ENCODE measurements around the gene S100P. TPM values are rescaled to one million over a fixed set of nuclear protein-coding genes. Genes with fewer than 3 reads are reported as not detected.

Gene S100P
- total and polyA plus RNA-seq, 2 donors (not counting 1 experiment from before 2014, with no cell fraction given) = 0.07 TPM; not detected in 1

DNA sequence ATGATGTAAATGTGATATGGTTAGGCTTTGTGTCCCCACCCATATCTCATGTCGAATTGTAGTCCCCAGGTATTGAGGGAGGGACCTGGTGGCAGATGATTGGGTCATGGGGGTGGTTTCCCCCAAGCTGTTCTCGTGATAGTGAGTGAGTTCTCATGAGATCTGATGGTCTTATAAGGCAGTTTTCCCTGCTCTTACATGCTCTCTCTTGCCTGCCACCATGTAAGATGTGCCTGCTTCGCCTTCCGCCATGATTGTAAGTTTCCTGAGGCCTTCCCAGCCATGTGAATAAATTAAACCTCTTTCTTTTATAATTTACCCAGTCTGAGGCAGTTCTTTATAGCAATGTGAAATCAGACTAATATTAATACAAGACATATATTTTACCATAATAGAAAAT is 46.2 kb downstream of the S100P start:
- H3K9me3 Mint-ChIP-seq (ENCODE audit: insufficient read depth) = no peaks in the 10 kb centered on the region

DNA sequence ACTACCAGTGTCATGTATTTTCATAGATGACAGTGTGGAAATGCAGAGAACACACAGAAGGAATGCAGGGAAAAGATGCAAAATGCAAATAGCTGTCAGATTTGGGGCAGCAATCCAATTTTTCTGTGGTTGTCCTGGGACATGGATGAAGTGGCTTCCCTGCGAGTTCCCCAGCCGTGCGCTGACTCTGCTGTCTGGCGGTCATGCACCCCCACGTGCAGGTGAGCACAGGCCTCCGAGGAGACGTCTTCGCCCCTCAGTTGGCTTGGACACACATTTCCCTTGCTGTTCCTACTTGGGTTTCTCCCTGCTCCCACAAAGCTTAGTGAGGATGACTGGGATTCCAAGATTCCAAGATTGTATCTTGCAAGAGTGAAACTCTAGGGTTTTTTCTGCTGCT is 46.7 kb downstream of the S100P start:
- Mint-ChIP-seq H3K27me3 (peaks cover 23% of the 10 kb centered on the region), H3K4me1 (no peaks in the 10 kb centered on the region), H3K27ac (no peak overlapping the region), H3K4me3 (no peak overlapping the region), H3K9me3 (ENCODE audit: insufficient read depth) (no peaks in the 10 kb centered on the region)
- POLR2A ChIA-PET = no interaction called here
- H2AFZ ChIP-seq (ENCODE audit: insufficient read depth, low read depth, low read length, poor library complexity, severe bottlenecking) = no peak overlapping the region
- peaks cover 0 to 1% (median 0%) of the 10 kb centered on the region in 3 donors for H3K9me3 ChIP-seq (ENCODE audit: control extremely low read depth in 1 of 3, control insufficient read depth in 2 of 3, insufficient read depth in 1 of 3, low read length in 2 of 3)
- no peaks in the 10 kb centered on the region for H3K36me3 ChIP-seq (replicated peaks in 1 of 2; ENCODE audit: control extremely low read depth in 1 of 2, control insufficient read depth in 1 of 2, extremely low read depth in 1 of 2, insufficient read depth in 2 of 2, low read length in 1 of 2)
- no peak for TF ChIP-seq CTCF (IDR thresholded peaks at IDR 0.05)
- TF ChIP-seq EZH2 (IDR thresholded peaks at IDR 0.05; ENCODE audit: borderline replicate concordance, insufficient read depth, low read depth, low read length, poor library complexity, severe bottlenecking) = no peak
- DNase-seq (no peak), ATAC-seq (ENCODE audit: low read depth) (no peak)
- H3K79me2 ChIP-seq (ENCODE audit: control insufficient read depth, insufficient read depth, low read length) = no peaks in the 10 kb centered on the region
- H3K4me2 ChIP-seq (replicated peaks; ENCODE audit: low read depth, low read length, poor library complexity, severe bottlenecking) = no peak overlapping the region
- no peak overlapping the region for H3K4me3 ChIP-seq (ENCODE audit: control extremely low read depth in 1 of 5, extremely low read depth in 1 of 5, insufficient read depth in 1 of 5, low read depth in 2 of 5, low read length in 4 of 5)
- 97% methylated on average over 8 of the region's 8 CpGs for WGBS (ENCODE audit: insufficient coverage)
- no peaks in the 10 kb centered on the region for H3K27me3 ChIP-seq (replicated peaks in 1 of 4; ENCODE audit: control extremely low read depth in 1 of 4, control insufficient read depth in 3 of 4, insufficient read depth in 4 of 4, low read length in 3 of 4)
- intact Hi-C loops (cut with micrococcal nuclease) = no loop called here
- no peaks in the 10 kb centered on the region for H4K20me1 ChIP-seq (ENCODE audit: control insufficient read depth, insufficient read depth, low read length, poor library complexity, severe bottlenecking)
- H3K4me1 ChIP-seq (ENCODE audit: control insufficient read depth in 2 of 2, insufficient read depth in 2 of 2, low read length in 2 of 2) = no peaks in the 10 kb centered on the region
- H3K27ac ChIP-seq (ENCODE audit: low read length in 2 of 2) = no peak overlapping the region
- no peak overlapping the region for H3K9ac ChIP-seq (ENCODE audit: low read length)
- CTCF ChIA-PET = no interaction called here

More for the DNA sequence above, 46.2 kb downstream of the S100P start:
- H3K27ac ChIP-seq (ENCODE audit: low read length in 2 of 2) = no peak overlapping the region
- TF ChIP-seq EZH2 (IDR thresholded peaks at IDR 0.05; ENCODE audit: borderline replicate concordance, insufficient read depth, low read depth, low read length, poor library complexity, severe bottlenecking) (no peak), CTCF (IDR thresholded peaks at IDR 0.05) (no peak)
- CTCF ChIA-PET = no interaction called here
- no peak overlapping the region for H3K4me2 ChIP-seq (replicated peaks; ENCODE audit: low read depth, low read length, poor library complexity, severe bottlenecking)
- no peaks in the 10 kb centered on the region for H3K36me3 ChIP-seq (replicated peaks in 1 of 2; ENCODE audit: control extremely low read depth in 1 of 2, control insufficient read depth in 1 of 2, extremely low read depth in 1 of 2, insufficient read depth in 2 of 2, low read length in 1 of 2)
- no peaks in the 10 kb centered on the region for H3K4me1 ChIP-seq (ENCODE audit: control insufficient read depth in 2 of 2, insufficient read depth in 2 of 2, low read length in 2 of 2)
- peaks cover 0 to 1% (median 0%) of the 10 kb centered on the region in 3 donors for H3K9me3 ChIP-seq (ENCODE audit: control extremely low read depth in 1 of 3, control insufficient read depth in 2 of 3, insufficient read depth in 1 of 3, low read length in 2 of 3)
- POLR2A ChIA-PET = no interaction called here
- no peak overlapping the region for H2AFZ ChIP-seq (ENCODE audit: insufficient read depth, low read depth, low read length, poor library complexity, severe bottlenecking)
- no peak overlapping the region for H3K4me3 Mint-ChIP-seq
- no peaks in the 10 kb centered on the region for H3K4me1 Mint-ChIP-seq
- H3K27me3 ChIP-seq (replicated peaks in 1 of 4; ENCODE audit: control extremely low read depth in 1 of 4, control insufficient read depth in 3 of 4, insufficient read depth in 4 of 4, low read length in 3 of 4) = no peaks in the 10 kb centered on the region
- H3K9ac ChIP-seq (ENCODE audit: low read length) = no peak overlapping the region
- DNase-seq = no peak
- peaks cover 21% of the 10 kb centered on the region for H3K27me3 Mint-ChIP-seq
- H3K79me2 ChIP-seq (ENCODE audit: control insufficient read depth, insufficient read depth, low read length) = no peaks in the 10 kb centered on the region
- no peak for ATAC-seq (ENCODE audit: low read depth)
- no peak overlapping the region for H3K27ac Mint-ChIP-seq
- H3K4me3 ChIP-seq (ENCODE audit: control extremely low read depth in 1 of 5, extremely low read depth in 1 of 5, insufficient read depth in 1 of 5, low read depth in 2 of 5, low read length in 4 of 5) = no peak overlapping the region
- H4K20me1 ChIP-seq (ENCODE audit: control insufficient read depth, insufficient read depth, low read length, poor library complexity, severe bottlenecking) = no peaks in the 10 kb centered on the region
- intact Hi-C loops (cut with micrococcal nuclease) = no loop called here
- WGBS (ENCODE audit: insufficient coverage) = 100% methylated on average over 1 of the region's 4 CpGs

Measured in B cell (primary cell).